Right lobe of liver (tissue), 4 donors: ENCODE data around the gene MDFIC2.

ENCODE experiments used
- POLR2A ChIP-seq: fragments of 450-650 bp; IDR thresholded peaks from one replicate; pipeline ENCODE4 v1.6.1; 2017; ENCODE audit warnings: antibody characterized with exemption, mild to moderate bottlenecking
- TF ChIP-seq, protein P1 (sequence below), 4 donors: fragments of 200-600 bp in 3 of 4; fragments of 450-650 bp in 1 of 4; IDR thresholded peaks; one replicate each; pipeline versions ENCODE4 v1.5.1 to v1.8.0; 2016 to 2022; ENCODE audit warnings: antibody characterized with exemption in 4 of 4, mild to moderate bottlenecking in 2 of 4
- donor health status: DM: no; HTN: no; CAD: no.
- donor health status: DM: no; HTN: no; CAD: no.
- donor health status: DM: no; HTN: yes; CAD: no.

GRCh38 chr3:70231266-70231701 lies 81.2 kb downstream of the MDFIC2 start:
- TF ChIP-seq POLR2A, result no peak
- TF ChIP-seq, protein P1, sequence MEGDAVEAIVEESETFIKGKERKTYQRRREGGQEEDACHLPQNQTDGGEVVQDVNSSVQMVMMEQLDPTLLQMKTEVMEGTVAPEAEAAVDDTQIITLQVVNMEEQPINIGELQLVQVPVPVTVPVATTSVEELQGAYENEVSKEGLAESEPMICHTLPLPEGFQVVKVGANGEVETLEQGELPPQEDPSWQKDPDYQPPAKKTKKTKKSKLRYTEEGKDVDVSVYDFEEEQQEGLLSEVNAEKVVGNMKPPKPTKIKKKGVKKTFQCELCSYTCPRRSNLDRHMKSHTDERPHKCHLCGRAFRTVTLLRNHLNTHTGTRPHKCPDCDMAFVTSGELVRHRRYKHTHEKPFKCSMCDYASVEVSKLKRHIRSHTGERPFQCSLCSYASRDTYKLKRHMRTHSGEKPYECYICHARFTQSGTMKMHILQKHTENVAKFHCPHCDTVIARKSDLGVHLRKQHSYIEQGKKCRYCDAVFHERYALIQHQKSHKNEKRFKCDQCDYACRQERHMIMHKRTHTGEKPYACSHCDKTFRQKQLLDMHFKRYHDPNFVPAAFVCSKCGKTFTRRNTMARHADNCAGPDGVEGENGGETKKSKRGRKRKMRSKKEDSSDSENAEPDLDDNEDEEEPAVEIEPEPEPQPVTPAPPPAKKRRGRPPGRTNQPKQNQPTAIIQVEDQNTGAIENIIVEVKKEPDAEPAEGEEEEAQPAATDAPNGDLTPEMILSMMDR (IDR thresholded peaks at IDR 0.05), result no peak
